Measurements from ENCODE around the gene CDKN2A. TPM values are rescaled to one million over a fixed set of nuclear protein-coding genes. Genes with fewer than 3 reads are reported as not detected.

CDKN2A gene
- polyA plus RNA-seq, 1 donor (not counting 4 experiments of a cell fraction or from before 2014, with no cell fraction given), result 65.3 TPM

- H3K27me3 ChIP-seq (ENCODE audit: control insufficient read depth, extremely low read depth, insufficient read depth, low read length), result no peaks in the 10 kb centered on the region
- H3K27ac ChIP-seq (ENCODE audit: control insufficient read depth, insufficient read depth, low read length), result peak overlapping the region; percentile 89
- H3K9ac ChIP-seq (ENCODE audit: control insufficient read depth, extremely low read depth, insufficient read depth, low read length), result peak overlapping the region; percentile 55
- DNase-seq (ENCODE audit: low read depth, low spot score) (peak; percentile 73), FAIRE-seq (peak; percentile 98)
- no peaks in the 10 kb centered on the region for H3K9me3 ChIP-seq (ENCODE audit: control insufficient read depth, low read depth, low read length)
- dilution Hi-C loops (cut with MboI; ENCODE audit: extremely low pct_ligation_motif_present, low sequenced_read_pairs), result loop anchor here (25.0 kb wide), 1 partner anchor 196 kb away; no protein-coding TSS in a partner anchor
- no peaks in the 10 kb centered on the region for H3K79me2 ChIP-seq (ENCODE audit: control insufficient read depth, insufficient read depth, low read length)
- peak overlapping the region; percentile 65 for H3K4me2 ChIP-seq (ENCODE audit: control insufficient read depth, extremely low read depth, insufficient read depth, low read depth, low read length)
- H3K4me1 ChIP-seq (ENCODE audit: control insufficient read depth, extremely low read depth, insufficient read depth, low read length), result peaks cover 54% of the 10 kb centered on the region
- H2AFZ ChIP-seq (ENCODE audit: control insufficient read depth, low read length), result no peak overlapping the region
- no peak for TF ChIP-seq EZH2 (IDR thresholded peaks at IDR 0.05; ENCODE audit: low read length)
- no peak for TF ChIP-seq CTCF (optimal IDR thresholded peaks at IDR 0.05 in 1 of 3, IDR thresholded peaks at IDR 0.05 in 1 of 3, conservative IDR thresholded peaks at IDR 0.05 in 1 of 3; ENCODE audit: extremely low read depth in 1 of 3, insufficient read depth in 2 of 3, low read length in 3 of 3)
- no peaks in the 10 kb centered on the region for H4K20me1 ChIP-seq (ENCODE audit: control insufficient read depth, extremely low read depth, insufficient read depth, low read length)
- no peaks in the 10 kb centered on the region for H3K36me3 ChIP-seq (ENCODE audit: control insufficient read depth in 2 of 2, extremely low read depth in 1 of 2, insufficient read depth in 2 of 2, low read length in 2 of 2)
- H3K9me1 ChIP-seq (ENCODE audit: control insufficient read depth, extremely low read depth, insufficient read depth, low read length), result no peaks in the 10 kb centered on the region
- no peak overlapping the region for H3K4me3 ChIP-seq (ENCODE audit: control insufficient read depth in 2 of 3, extremely low read depth in 1 of 3, insufficient read depth in 2 of 3, low read depth in 1 of 3, low read length in 3 of 3)
These were observed 47.6 kb upstream of the CDKN2A start for GRCh38 chr9:22041775-22042174.

- peak; percentile 9 for FAIRE-seq
- no peak overlapping the region for H3K4me3 ChIP-seq (ENCODE audit: control insufficient read depth in 2 of 3, extremely low read depth in 1 of 3, insufficient read depth in 2 of 3, low read depth in 1 of 3, low read length in 3 of 3)
These were observed 47.2 kb upstream of the CDKN2A start for GRCh38 chr9:22041344-22041743.

More at GRCh38 chr9:22041344-22041743, 47.2 kb upstream of the CDKN2A start:
- Histone ChIP-seq H4K20me1 (ENCODE audit: control insufficient read depth, extremely low read depth, insufficient read depth, low read length) (no peaks in the 10 kb centered on the region), H3K79me2 (ENCODE audit: control insufficient read depth, insufficient read depth, low read length) (no peaks in the 10 kb centered on the region), H3K9me3 (ENCODE audit: control insufficient read depth, low read depth, low read length) (no peaks in the 10 kb centered on the region), H3K27ac (ENCODE audit: control insufficient read depth, insufficient read depth, low read length) (peak overlapping the region; percentile 89), H3K9ac (ENCODE audit: control insufficient read depth, extremely low read depth, insufficient read depth, low read length) (peak overlapping the region; percentile 55), H3K27me3 (ENCODE audit: control insufficient read depth, extremely low read depth, insufficient read depth, low read length) (no peaks in the 10 kb centered on the region), H3K9me1 (ENCODE audit: control insufficient read depth, extremely low read depth, insufficient read depth, low read length) (no peaks in the 10 kb centered on the region), H3K36me3 (ENCODE audit: control insufficient read depth in 2 of 2, extremely low read depth in 1 of 2, insufficient read depth in 2 of 2, low read length in 2 of 2) (no peaks in the 10 kb centered on the region), H2AFZ (ENCODE audit: control insufficient read depth, low read length) (no peak overlapping the region), H3K4me1 (ENCODE audit: control insufficient read depth, extremely low read depth, insufficient read depth, low read length) (peaks cover 58% of the 10 kb centered on the region), H3K4me2 (ENCODE audit: control insufficient read depth, extremely low read depth, insufficient read depth, low read depth, low read length) (peak overlapping the region; percentile 65)
- dilution Hi-C loops (cut with MboI; ENCODE audit: extremely low pct_ligation_motif_present, low sequenced_read_pairs), result loop anchor here (25.0 kb wide), 1 partner anchor 196 kb away; no protein-coding TSS in a partner anchor
- TF ChIP-seq CTCF (optimal IDR thresholded peaks at IDR 0.05 in 1 of 3, IDR thresholded peaks at IDR 0.05 in 1 of 3, conservative IDR thresholded peaks at IDR 0.05 in 1 of 3; ENCODE audit: extremely low read depth in 1 of 3, insufficient read depth in 2 of 3, low read length in 3 of 3) (no peak), EZH2 (IDR thresholded peaks at IDR 0.05; ENCODE audit: low read length) (no peak)
- DNase-seq (ENCODE audit: low read depth, low spot score), result no peak
